Activated naive CD4-positive, alpha-beta T cell treated with anti-CD3 and anti-CD28 coated beads, Interleukin-2, amount 50 U/mL, for 24 hours (primary cell): Measurements from ENCODE around the gene ADCY10.

Experiments
- H3K27ac Mint-ChIP-seq: one replicate; pipeline ENCODE4 v1.8.0; 2021; ENCODE audit warnings: mild to moderate bottlenecking, mixed read lengths
- H3K27me3 Mint-ChIP-seq: one replicate; pipeline ENCODE4 v1.8.0; 2021; ENCODE audit warnings: mixed read lengths
- H3K36me3 Mint-ChIP-seq: one replicate; pipeline ENCODE4 v1.8.0; 2021; ENCODE audit warnings: mixed read lengths
- H3K4me1 Mint-ChIP-seq: one replicate; pipeline ENCODE4 v1.8.0; 2021; ENCODE audit warnings: mixed read lengths
- H3K4me3 Mint-ChIP-seq: one replicate; pipeline ENCODE4 v1.8.0; 2021; ENCODE audit warnings: mild to moderate bottlenecking, mixed read lengths
- H3K9me3 Mint-ChIP-seq: one replicate; pipeline ENCODE4 v1.8.0; 2021; ENCODE audit warnings: mixed read lengths

The ADCY10 gene

GRCh38 chr1:167799747-167800146 is 114.2 kb downstream of the ADCY10 start:
- H3K27ac Mint-ChIP-seq, result no peak overlapping the region
- peaks cover 20% of the 10 kb centered on the region for H3K4me1 Mint-ChIP-seq
- H3K27me3 Mint-ChIP-seq, result no peaks in the 10 kb centered on the region
- H3K9me3 Mint-ChIP-seq, result no peaks in the 10 kb centered on the region
- H3K4me3 Mint-ChIP-seq, result no peak overlapping the region
- H3K36me3 Mint-ChIP-seq, result no peaks in the 10 kb centered on the region

GRCh38 chr1:167798952-167799351 is 115.0 kb downstream of the ADCY10 start:
- Mint-ChIP-seq H3K27ac (no peak overlapping the region), H3K36me3 (no peaks in the 10 kb centered on the region), H3K27me3 (no peaks in the 10 kb centered on the region), H3K4me3 (no peak overlapping the region), H3K9me3 (no peaks in the 10 kb centered on the region), H3K4me1 (peaks cover 12% of the 10 kb centered on the region)

- no peaks in the 10 kb centered on the region for H3K9me3 Mint-ChIP-seq
- H3K4me3 Mint-ChIP-seq, result no peak overlapping the region
- no peaks in the 10 kb centered on the region for H3K27me3 Mint-ChIP-seq
- H3K4me1 Mint-ChIP-seq, result peaks cover 3% of the 10 kb centered on the region
- H3K27ac Mint-ChIP-seq, result no peak overlapping the region
- no peaks in the 10 kb centered on the region for H3K36me3 Mint-ChIP-seq
Observed at GRCh38 chr1:167797015-167797414, 116.9 kb downstream of the ADCY10 start.

GRCh38 chr1:167795810-167796740 is 117.9 kb downstream of the ADCY10 start:
- Mint-ChIP-seq H3K36me3 (no peaks in the 10 kb centered on the region), H3K9me3 (no peaks in the 10 kb centered on the region), H3K27ac (no peak overlapping the region), H3K4me1 (peaks cover 3% of the 10 kb centered on the region), H3K27me3 (no peaks in the 10 kb centered on the region), H3K4me3 (no peak overlapping the region)

GRCh38 chr1:167794043-167794442 is 119.9 kb downstream of the ADCY10 start:
- Mint-ChIP-seq H3K9me3 (no peaks in the 10 kb centered on the region), H3K4me1 (peaks cover 3% of the 10 kb centered on the region), H3K36me3 (peaks cover 3% of the 10 kb centered on the region), H3K4me3 (no peak overlapping the region), H3K27ac (no peak overlapping the region), H3K27me3 (no peaks in the 10 kb centered on the region)

GRCh38 chr1:167792188-167792565 is 121.8 kb downstream of the ADCY10 start:
- no peak overlapping the region for H3K27ac Mint-ChIP-seq
- H3K36me3 Mint-ChIP-seq, result peaks cover 9% of the 10 kb centered on the region
- no peaks in the 10 kb centered on the region for H3K27me3 Mint-ChIP-seq
- no peaks in the 10 kb centered on the region for H3K9me3 Mint-ChIP-seq
- H3K4me3 Mint-ChIP-seq, result no peak overlapping the region
- peaks cover 3% of the 10 kb centered on the region for H3K4me1 Mint-ChIP-seq

GRCh38 chr1:167791281-167792187 is 122.4 kb downstream of the ADCY10 start:
- peaks cover 9% of the 10 kb centered on the region for H3K36me3 Mint-ChIP-seq

GRCh38 chr1:167790117-167790516 is 123.8 kb downstream of the ADCY10 start:
- Mint-ChIP-seq H3K36me3 (peaks cover 9% of the 10 kb centered on the region), H3K27ac (no peak overlapping the region)

More at GRCh38 chr1:167791281-167792187, 122.4 kb downstream of the ADCY10 start:
- Mint-ChIP-seq H3K4me3 (no peak overlapping the region), H3K27me3 (no peaks in the 10 kb centered on the region), H3K4me1 (no peaks in the 10 kb centered on the region), H3K9me3 (no peaks in the 10 kb centered on the region), H3K27ac (no peak overlapping the region)

GRCh38 chr1:167789501-167789900 is 124.4 kb downstream of the ADCY10 start:
- no peaks in the 10 kb centered on the region for H3K9me3 Mint-ChIP-seq
- peaks cover 9% of the 10 kb centered on the region for H3K36me3 Mint-ChIP-seq
- H3K27me3 Mint-ChIP-seq, result no peaks in the 10 kb centered on the region
- no peaks in the 10 kb centered on the region for H3K4me1 Mint-ChIP-seq
- H3K27ac Mint-ChIP-seq, result no peak overlapping the region
- H3K4me3 Mint-ChIP-seq, result no peak overlapping the region

More at GRCh38 chr1:167790117-167790516, 123.8 kb downstream of the ADCY10 start:
- no peak overlapping the region for H3K4me3 Mint-ChIP-seq
- no peaks in the 10 kb centered on the region for H3K27me3 Mint-ChIP-seq
- H3K9me3 Mint-ChIP-seq, result no peaks in the 10 kb centered on the region
- H3K4me1 Mint-ChIP-seq, result no peaks in the 10 kb centered on the region

- Mint-ChIP-seq H3K9me3 (no peaks in the 10 kb centered on the region), H3K27ac (no peak overlapping the region), H3K4me3 (no peak overlapping the region), H3K27me3 (no peaks in the 10 kb centered on the region), H3K36me3 (peaks cover 13% of the 10 kb centered on the region), H3K4me1 (no peaks in the 10 kb centered on the region)
Observed at GRCh38 chr1:167786502-167786901, 127.4 kb downstream of the ADCY10 start.

GRCh38 chr1:167784876-167785550 is 128.9 kb downstream of the ADCY10 start:
- Mint-ChIP-seq H3K4me1 (no peaks in the 10 kb centered on the region), H3K4me3 (no peak overlapping the region), H3K27me3 (no peaks in the 10 kb centered on the region), H3K9me3 (peaks cover 3% of the 10 kb centered on the region), H3K27ac (no peak overlapping the region), H3K36me3 (peaks cover 14% of the 10 kb centered on the region)

- Mint-ChIP-seq H3K4me3 (no peak overlapping the region), H3K27me3 (no peaks in the 10 kb centered on the region), H3K4me1 (no peaks in the 10 kb centered on the region), H3K27ac (no peak overlapping the region), H3K9me3 (peaks cover 6% of the 10 kb centered on the region), H3K36me3 (peaks cover 13% of the 10 kb centered on the region)
Observed at GRCh38 chr1:167782946-167783345, 131.0 kb downstream of the ADCY10 start.

- Mint-ChIP-seq H3K9me3 (peaks cover 6% of the 10 kb centered on the region), H3K4me1 (peaks cover 10% of the 10 kb centered on the region), H3K36me3 (peaks cover 12% of the 10 kb centered on the region), H3K4me3 (no peak overlapping the region), H3K27me3 (no peaks in the 10 kb centered on the region), H3K27ac (no peak overlapping the region)
Observed at GRCh38 chr1:167781558-167781957, 132.4 kb downstream of the ADCY10 start.

GRCh38 chr1:167777269-167777650 is 136.7 kb downstream of the ADCY10 start:
- Mint-ChIP-seq H3K9me3 (peaks cover 6% of the 10 kb centered on the region), H3K27me3 (no peaks in the 10 kb centered on the region), H3K27ac (peak overlapping the region; percentile 73), H3K4me3 (no peak overlapping the region), H3K36me3 (peaks cover 17% of the 10 kb centered on the region), H3K4me1 (peaks cover 23% of the 10 kb centered on the region)

GRCh38 chr1:167776616-167777268 is 137.2 kb downstream of the ADCY10 start:
- H3K27ac Mint-ChIP-seq, result peak overlapping the region; percentile 73
- peaks cover 17% of the 10 kb centered on the region for H3K36me3 Mint-ChIP-seq
- no peak overlapping the region for H3K4me3 Mint-ChIP-seq
- H3K27me3 Mint-ChIP-seq, result no peaks in the 10 kb centered on the region
- H3K4me1 Mint-ChIP-seq, result peaks cover 23% of the 10 kb centered on the region
- peaks cover 6% of the 10 kb centered on the region for H3K9me3 Mint-ChIP-seq
